Colon (tissue), 2 donors: ENCODE data around the gene TNIK.

Experiments used
- FAIRE-seq: peaks from 2 replicates; lab custom pipeline; 2012; peaks lifted over from hg19 to GRCh38; lab: Jason Lieb, UNC
- donor health status: control.
- donor health status: control.

TNIK gene

DNA sequence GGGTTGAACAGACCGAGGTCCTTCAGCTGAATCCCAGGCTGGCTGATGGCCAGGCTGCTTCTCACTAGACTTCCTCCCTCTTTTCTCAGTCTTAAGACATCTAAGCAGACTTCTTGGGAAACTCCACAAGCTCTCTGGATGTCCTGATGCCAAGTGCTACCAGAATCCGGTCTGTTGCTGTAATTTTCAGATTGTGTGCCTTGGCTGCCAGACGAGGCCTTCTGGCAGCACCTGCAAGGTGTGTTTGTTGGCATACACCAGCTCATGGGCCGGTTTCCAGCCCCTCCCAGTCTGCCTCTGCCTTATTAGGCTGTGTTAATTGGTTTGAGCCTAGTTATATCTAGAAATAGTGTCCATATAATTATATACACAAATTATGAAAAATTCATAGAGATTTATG is 120.6 kb downstream of the TNIK start:
- no peak for FAIRE-seq

GRCh38 chr3:171336406-171336805 is 123.8 kb downstream of the TNIK start:
- FAIRE-seq, result no peak

DNA sequence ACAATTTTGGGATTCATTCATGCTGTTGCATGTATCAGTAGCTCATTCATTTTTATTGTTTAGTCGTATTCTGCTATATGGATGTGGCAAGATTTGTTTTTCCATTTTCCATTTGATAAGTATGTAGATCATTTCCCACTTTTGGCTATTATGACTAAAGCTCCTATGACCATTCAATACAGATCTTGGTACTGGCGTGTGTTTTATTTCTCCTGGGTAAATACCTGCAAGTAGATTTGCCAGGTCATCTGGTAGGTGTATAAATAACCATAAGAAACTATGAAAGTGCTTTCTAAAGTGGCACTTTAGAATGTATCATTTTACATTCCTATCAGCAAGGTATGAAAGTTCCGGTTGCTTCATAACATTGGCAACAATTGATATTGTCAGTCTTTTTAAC is 124.6 kb downstream of the TNIK start:
- no peak for FAIRE-seq

GRCh38 chr3:171334465-171334811 is 125.8 kb downstream of the TNIK start:
- no peak for FAIRE-seq

DNA sequence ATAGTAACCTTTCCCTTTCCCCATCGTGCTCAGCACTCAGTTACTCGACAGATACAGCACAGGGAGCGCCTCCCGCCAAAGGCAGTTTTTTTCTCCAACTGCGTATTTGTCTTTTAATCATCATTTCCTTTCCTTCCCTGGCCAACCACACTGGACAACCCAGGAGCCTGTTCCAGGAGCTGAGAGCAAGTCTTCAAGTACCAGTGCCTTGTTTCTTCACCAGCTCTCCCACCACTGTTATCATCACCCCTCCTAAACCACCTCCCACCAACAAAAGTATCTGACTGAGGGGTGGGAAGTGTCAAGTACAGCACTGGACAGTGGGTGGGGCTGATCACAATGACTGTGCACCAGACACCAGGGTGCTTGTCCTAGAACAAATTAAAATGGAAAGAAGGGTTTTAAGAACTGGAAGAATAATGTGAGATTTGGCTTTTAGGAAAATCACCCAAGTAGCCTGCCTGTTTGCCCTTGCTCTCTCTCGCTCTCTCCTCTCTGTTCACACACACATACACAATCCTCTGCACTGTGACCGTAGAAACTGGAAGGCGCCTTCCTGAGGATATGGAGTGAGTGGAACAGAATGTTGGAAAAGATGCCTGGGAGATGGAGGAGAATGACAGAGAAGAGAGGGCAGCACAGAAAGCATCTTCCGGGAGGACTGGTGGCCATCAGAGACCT is 126.3 kb downstream of the TNIK start:
- no peak for FAIRE-seq

DNA sequence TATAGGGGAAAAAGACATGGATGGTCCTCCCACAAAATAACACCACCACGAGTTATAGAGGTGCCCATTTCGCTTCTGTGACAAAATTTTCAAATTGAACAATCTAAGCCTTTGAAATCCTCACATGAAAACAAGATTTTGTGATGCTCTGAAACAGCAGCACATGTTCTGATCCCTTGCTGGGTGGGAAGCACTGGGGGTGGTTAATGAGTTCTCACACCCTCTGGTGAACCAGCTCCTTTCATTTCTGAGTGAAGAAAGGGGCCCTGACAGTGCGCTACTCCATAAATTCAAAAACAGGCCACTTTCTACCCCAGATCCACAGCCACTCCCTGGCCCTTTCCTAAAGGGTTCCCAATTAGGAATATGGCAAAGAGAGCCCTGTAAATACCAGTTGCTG is 129.3 kb downstream of the TNIK start:
- no peak for FAIRE-seq

DNA sequence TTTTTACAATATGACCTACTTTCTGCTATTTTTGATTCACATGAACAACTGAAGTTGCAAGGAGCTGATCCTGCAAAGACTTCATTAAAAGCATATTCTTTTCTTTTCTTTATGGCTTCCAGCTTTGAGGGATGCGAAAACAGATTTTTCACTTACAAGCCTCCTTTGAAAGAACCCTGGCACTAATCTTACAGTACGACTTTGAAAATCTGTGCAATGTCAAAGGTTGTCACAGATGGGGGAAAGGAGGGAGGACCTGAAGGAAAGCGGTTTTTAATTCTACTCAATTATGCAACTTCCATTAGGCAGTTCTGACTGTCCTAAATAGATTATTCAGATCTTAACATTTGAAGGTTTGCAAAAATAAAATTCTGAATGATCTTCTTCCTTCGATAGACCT is 130.5 kb downstream of the TNIK start:
- no peak for FAIRE-seq

GRCh38 chr3:171328419-171329082 is 131.7 kb downstream of the TNIK start:
- FAIRE-seq, result no peak

DNA sequence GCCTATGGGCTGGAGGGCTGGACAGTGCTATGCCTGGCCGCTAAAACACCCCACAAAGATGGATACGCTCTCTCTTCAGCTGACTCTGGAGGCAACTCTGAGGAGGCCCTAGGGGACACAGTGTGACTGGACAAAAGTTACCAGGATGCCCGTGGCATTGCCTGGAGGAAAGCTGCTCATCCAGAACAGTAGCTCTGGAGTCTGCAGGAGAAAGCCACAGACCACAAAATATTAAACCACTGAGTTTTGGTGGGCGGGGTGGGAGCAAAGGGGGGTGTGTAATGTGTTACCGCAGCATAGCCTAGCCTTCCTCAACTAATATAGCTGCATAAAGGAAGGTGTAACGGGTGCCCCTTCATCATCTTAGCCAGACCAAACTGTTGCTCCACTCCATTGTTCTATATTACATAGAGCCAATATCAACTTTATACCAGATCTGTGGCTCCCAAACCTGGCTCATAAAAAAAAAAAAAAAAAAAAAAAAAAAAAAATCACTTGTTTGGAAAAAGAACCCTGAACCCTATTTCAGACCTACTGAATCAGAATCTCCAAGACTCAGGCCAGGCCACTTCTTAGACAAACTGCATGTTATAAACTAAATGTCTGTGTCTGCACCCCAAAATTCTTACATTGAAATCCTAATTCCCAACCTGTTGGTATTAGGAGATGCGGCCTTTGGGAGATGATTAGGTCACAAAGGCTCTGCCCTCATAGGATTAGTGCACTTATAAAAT is 132.6 kb downstream of the TNIK start:
- no peak for FAIRE-seq

- no peak for FAIRE-seq
Observed at GRCh38 chr3:171326717-171327440, 133.3 kb downstream of the TNIK start.

DNA sequence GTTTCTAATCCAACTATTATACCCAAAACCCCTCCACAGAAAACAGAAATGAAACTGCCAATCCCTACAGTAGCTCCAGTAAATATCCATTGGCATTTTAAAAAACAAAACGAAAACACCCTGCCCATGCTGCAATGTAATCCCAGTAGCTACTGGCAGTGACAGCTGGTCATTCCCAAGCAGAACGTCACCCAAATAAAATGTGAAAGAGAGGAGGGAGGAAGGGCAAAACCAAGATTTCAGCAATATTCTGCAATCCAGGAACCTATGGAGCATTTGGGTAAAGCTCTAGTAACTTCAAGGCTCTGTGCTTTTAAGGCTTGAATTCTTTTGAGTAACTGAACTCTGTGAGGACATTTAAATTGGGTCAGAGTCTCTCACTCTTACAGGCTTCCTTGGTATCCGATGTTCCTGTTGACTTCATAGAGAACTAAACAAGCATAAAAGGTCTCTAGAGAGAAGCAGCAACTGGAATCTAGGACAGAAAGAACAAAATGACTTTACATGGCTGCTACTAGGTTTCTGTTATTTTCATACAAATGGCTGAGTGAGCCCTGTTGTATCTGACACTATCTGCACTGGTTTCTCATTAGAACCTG is 136.2 kb downstream of the TNIK start:
- no peak for FAIRE-seq

DNA sequence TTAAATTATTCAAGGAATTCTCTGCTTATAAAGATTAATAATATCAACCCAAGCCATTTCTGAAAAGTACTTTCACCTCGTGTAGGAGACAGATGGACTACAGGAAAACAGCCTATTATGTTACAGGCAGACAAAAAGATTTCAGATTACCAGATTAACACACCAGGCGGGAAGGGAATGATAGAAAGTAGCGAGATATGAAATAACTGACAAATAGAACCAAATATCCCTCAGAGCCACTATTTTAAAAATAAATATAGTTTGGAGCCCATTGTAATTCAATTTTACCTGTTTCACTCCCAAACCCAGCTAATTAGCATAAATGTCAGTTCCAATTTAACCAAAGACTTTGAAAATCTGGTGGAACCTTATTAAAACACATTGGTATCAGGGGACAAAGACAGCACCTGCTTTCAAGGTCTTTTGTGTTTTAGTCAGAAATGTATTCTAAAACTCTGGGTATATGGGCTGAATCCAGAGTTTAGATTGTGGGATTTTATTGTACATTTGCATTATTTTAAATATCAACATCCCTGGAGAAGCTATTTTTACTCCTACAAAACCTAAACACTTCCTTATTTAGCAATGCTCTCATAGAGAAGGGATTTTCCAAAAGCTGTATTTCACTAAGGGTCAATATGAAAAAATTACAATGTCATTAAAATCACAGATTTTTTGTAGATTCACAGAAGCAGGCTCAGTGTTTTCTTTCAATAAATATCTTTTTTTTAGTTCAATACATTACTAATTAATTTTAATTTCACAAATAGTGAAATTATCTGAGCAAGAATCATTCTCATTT is 138.4 kb downstream of the TNIK start:
- FAIRE-seq, result no peak

DNA sequence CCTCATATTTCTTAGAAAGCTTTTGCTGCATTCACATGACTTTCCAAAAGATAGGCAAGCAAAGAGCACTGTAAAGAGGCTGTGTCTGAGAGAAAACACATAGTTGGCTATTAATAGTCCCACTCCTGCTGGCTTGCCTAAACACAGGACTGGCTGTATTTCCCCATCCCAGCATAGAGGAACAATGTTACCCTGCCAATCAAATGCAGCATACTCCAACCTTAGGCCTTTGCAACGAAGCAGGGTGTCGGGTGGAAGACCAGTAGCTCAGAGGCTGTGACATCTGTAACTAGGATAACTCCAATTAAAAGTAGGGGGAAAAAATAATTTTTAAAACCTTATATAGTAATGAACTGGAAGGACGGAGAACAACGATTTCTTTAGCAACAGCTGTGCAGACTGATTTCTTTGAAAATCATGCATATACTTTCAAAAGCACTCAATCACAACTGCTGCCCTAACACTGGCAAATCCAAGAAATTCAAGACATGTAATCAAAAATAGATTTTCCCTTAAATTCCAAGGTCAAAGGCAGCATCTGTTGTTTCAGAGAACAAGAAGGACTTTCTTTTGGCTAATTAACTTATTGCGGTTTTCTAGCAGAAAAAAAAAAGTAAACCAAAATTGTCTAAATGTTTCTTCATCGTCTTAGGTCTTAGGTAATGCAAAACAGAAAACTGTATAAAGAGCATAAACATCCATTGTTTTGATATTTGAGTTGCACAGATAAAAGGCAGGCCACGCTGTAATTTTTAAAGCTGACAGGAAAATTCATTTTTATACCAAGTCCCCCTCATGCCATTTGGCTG is 139.3 kb downstream of the TNIK start:
- no peak for FAIRE-seq

- FAIRE-seq, result no peak
Observed at GRCh38 chr3:171317171-171317570, 143.0 kb downstream of the TNIK start.

- no peak for FAIRE-seq
Observed at GRCh38 chr3:171315919-171316318, 144.3 kb downstream of the TNIK start.

DNA sequence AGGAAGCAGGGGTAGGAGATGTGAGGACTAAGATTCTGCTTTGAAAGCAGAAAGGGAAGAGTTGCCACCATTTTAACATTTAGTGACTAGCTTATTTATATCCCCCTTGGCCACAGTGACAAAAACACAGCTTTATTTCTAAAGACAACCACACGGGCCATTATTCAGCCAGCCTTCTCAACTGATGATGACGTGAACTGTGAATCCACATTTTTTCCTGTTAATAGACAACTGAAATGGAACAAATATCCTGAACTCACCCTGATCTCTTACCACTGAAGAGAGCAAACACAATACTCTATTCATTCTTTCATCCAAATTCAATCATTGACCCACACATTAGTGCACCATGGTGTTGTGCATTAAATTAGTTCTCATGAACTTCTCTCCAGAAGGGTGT is 145.1 kb downstream of the TNIK start:
- FAIRE-seq, result no peak

DNA sequence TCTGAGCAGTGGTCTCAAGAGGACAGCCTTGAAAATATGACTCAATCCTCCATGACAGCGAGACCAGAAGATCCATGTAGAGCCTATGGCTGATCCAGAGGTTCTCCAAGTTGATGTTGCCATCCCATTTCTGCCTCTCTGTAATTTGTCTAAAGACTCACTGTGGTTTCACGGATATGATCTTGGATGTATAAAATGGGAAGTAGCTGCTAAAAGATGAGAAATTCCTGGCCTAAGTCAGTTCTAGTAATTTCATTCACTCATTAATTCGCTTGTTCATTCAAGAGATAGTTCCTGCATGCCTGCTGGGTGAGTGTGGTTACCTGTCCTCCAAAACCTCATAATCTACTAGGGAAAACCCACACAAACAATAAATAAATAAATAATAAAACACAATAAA is 145.9 kb downstream of the TNIK start:
- no peak for FAIRE-seq

DNA sequence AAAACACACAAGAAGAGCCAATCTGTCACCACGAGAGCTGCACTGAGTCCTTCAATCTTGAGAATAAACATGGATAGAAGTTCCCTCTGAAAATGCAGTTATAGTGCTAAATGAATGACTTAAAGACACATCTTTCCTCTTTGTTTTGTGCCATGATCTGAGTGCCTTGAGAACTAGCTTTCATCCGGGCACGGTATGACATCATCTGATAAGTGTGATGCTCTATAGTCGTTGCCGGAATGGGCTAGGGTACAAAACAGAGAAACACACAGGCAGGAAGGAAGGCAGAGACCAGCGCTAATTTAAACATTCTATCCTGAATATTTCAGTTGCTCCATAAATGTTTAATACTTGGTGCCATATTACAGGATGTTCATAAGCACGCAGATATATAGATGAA is 146.5 kb downstream of the TNIK start:
- FAIRE-seq, result no peak

DNA sequence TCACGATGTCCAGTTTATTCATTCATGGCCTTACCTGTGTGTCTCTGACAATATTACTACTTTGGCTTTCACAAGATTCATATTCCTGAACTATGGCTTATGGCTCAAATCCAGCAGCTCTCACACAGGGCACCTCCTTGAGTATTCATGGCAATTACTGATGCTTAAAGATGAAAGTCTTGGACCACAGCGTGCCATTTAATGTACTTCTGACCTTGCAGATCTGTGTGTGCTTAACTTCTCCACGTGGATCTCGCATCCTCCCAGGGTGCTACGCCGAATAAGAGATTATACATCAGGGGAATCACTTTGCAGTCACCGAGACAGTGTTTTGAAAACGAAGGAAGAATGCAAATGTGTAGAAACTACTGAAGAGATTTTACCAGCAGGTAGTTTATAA is 147.5 kb downstream of the TNIK start:
- no peak for FAIRE-seq

GRCh38 chr3:171311784-171312183 is 148.4 kb downstream of the TNIK start:
- no peak for FAIRE-seq

DNA sequence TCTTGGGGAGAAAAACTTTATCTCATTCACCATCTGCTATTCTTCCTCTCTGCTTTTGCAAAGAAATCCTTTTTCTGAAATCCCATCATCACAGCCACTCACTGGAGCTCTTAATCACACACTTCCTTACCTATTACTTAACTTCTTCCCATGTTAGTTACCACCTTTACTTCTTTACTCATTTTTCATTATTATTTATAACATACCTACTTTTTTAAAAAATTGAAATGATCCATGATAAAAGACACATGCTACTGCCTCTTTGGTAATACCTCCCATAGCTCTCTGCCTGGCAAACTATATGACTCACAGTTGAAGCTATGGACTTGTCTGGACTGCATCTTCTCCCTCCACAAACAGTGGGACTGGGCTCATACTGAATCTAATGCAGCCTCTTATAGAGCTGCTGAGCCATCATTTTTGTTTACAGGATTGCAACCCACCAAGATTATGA is 150.3 kb downstream of the TNIK start:
- FAIRE-seq, result no peak
